HCT116 (cell line): Measurements from ENCODE around the gene LYL1.

Experiments used
- CBX3 ChIP-seq: IDR thresholded peaks from 2 replicates; pipeline ENCODE4 v1.6.1; 2012; ENCODE audit warnings: low read depth
- ELF1 ChIP-seq: IDR thresholded peaks from 2 replicates; pipeline ENCODE4 v1.6.1; 2012; ENCODE audit warnings: low read depth, borderline replicate concordance
- POLR2A ChIP-seq: IDR thresholded peaks from 2 replicates; pipeline ENCODE4 v1.7.0; 2011; ENCODE audit warnings: borderline replicate concordance; ENCODE audit not compliant: insufficient read depth, insufficient read length; ENCODE audit errors: extremely low read depth
- SIN3A ChIP-seq: IDR thresholded peaks from 2 replicates; pipeline ENCODE4 v1.6.1; 2012; ENCODE audit warnings: low read depth
- ZNF274 ChIP-seq: fragments of 200-500 bp; sonication (Bioruptor generic); IDR thresholded peaks from 2 replicates; pipeline ENCODE4 v1.6.1; 2014; ENCODE audit warnings: mild to moderate bottlenecking, low read depth, low read length, inconsistent platforms
- TF ChIP-seq, protein P1 (sequence below), 3 experiments: fragments of 200-600 bp in 1 of 3; sonication (generic) in 1 of 3; IDR thresholded peaks in 2 of 3; conservative IDR thresholded peaks in 1 of 3; 2 replicates each; pipeline ENCODE4 v1.5.1; 2012 to 2017; ENCODE audit warnings: low read depth in 2 of 3, low read length in 2 of 3, antibody characterized with exemption in 1 of 3, borderline replicate concordance in 1 of 3, control low read depth in 1 of 3, mild to moderate bottlenecking in 1 of 3, mixed read lengths in 1 of 3, mixed run types in 1 of 3, moderate library complexity in 1 of 3; ENCODE audit not compliant: insufficient read depth in 1 of 3

DNA sequence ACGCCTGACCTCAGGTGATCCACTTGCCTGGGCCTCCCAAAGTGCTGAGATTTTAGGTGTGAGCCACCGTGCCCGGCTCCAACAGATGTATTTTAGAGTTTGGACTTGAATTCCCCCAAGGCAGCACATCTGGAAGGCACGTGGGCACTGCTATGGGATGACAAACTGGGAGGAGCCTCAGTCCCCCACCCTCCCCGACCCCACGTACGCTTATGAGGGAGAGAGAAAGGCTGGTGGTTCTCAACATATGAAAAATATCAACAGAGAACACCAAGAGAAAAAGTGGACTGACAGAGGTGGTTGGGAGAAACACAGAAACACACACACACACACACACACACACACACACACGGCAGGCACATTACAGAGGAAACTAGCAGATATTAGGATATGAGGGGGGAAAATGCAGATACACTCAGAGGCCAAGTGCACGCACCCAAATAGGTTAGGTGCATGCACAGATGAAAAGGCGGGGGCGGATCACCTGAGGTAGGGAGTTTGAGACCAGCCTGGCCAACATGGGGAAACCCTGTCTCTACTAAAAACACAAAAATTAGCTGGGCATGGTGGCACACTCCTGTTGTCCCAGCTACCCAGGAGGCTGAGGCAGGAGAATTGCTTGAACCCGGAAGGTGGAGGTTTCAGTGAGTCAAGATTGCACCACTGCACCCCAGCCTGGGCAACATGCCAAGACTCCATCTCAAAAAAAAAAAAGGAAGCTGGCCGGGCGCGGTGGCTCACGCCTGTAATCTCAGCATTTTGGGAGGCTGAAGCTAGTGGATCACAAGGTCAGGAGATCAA, 44.3 kb upstream of the LYL1 start:
- TF ChIP-seq ELF1 (no peak), SIN3A (no peak), POLR2A (no peak), ZNF274 (no peak), CBX3 (no peak)
- TF ChIP-seq, protein P1, sequence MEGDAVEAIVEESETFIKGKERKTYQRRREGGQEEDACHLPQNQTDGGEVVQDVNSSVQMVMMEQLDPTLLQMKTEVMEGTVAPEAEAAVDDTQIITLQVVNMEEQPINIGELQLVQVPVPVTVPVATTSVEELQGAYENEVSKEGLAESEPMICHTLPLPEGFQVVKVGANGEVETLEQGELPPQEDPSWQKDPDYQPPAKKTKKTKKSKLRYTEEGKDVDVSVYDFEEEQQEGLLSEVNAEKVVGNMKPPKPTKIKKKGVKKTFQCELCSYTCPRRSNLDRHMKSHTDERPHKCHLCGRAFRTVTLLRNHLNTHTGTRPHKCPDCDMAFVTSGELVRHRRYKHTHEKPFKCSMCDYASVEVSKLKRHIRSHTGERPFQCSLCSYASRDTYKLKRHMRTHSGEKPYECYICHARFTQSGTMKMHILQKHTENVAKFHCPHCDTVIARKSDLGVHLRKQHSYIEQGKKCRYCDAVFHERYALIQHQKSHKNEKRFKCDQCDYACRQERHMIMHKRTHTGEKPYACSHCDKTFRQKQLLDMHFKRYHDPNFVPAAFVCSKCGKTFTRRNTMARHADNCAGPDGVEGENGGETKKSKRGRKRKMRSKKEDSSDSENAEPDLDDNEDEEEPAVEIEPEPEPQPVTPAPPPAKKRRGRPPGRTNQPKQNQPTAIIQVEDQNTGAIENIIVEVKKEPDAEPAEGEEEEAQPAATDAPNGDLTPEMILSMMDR (IDR thresholded peaks at IDR 0.05 in 2 of 3, conservative IDR thresholded peaks at IDR 0.05 in 1 of 3; ENCODE audit: borderline replicate concordance in 1 of 3, insufficient read depth in 1 of 3, low read depth in 2 of 3, low read length in 2 of 3): no peak
